NT2/D1 (cell line): Measurements from ENCODE around the gene TRIM14.

Experiments used
- DNase-seq: peaks from one replicate; pipeline ENCODE4 v3.0.0-alpha.2; 2011; ENCODE audit warnings: low read depth, low spot score
- H3K27me3 ChIP-seq: 2 replicates; pipeline ENCODE4 v1.6.0; 2011; ENCODE audit warnings: mild to moderate bottlenecking; ENCODE audit not compliant: insufficient read length, insufficient read depth
- H3K36me3 ChIP-seq: 2 replicates; pipeline ENCODE4 v1.6.1; 2011; ENCODE audit warnings: mild to moderate bottlenecking, low read length, mixed read lengths; ENCODE audit not compliant: insufficient read depth, insufficient read length
- H3K4me1 ChIP-seq: 2 replicates; pipeline ENCODE4 v1.5.1; 2011; ENCODE audit not compliant: insufficient read depth, insufficient read length
- H3K4me3 ChIP-seq: 2 replicates; pipeline ENCODE4 v1.5.1; 2011; ENCODE audit warnings: low read depth; ENCODE audit not compliant: insufficient read length
- H3K9ac ChIP-seq: 2 replicates; pipeline ENCODE4 v1.6.0; 2011; ENCODE audit warnings: low read depth; ENCODE audit not compliant: insufficient read length
- H3K9me3 ChIP-seq: 2 replicates; pipeline ENCODE4 v1.5.1; 2011; ENCODE audit warnings: mild to moderate bottlenecking, low read length; ENCODE audit not compliant: insufficient read depth
- SUZ12 ChIP-seq: IDR thresholded peaks from 2 replicates; pipeline ENCODE4 v1.6.1; 2011; ENCODE audit not compliant: insufficient read length, insufficient read depth; ENCODE audit errors: extremely low read depth
- YY1 ChIP-seq: IDR thresholded peaks from 2 replicates; pipeline ENCODE4 v1.6.1; 2011; ENCODE audit not compliant: insufficient read length, insufficient read depth
- ZNF274 ChIP-seq: IDR thresholded peaks from 2 replicates; pipeline ENCODE4 v1.6.1; 2011; ENCODE audit warnings: mild to moderate bottlenecking, low read depth, low read length

Gene TRIM14

DNA sequence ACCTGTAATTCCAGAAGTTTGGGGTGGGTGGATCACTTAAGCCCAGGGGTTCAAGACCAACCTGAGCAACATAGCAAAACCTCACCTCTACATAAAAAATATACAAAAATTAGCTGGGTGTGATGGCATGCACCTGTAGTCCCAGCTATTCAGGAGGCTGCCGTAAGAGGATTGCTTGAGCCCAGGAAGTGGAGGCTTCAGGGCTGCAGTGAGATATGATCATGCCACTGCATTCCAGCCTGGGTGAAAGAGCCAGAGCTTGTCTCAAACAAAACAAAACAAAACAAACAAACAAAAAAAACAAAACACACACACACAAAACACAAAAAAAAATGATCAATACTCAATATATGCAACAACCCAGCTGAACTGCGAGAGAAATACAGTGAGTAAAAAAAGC is 29.5 kb upstream of the TRIM14 start:
- H3K4me3 ChIP-seq: no peak overlapping the region
- no peaks in the 10 kb centered on the region for H3K27me3 ChIP-seq
- no peak for DNase-seq

DNA sequence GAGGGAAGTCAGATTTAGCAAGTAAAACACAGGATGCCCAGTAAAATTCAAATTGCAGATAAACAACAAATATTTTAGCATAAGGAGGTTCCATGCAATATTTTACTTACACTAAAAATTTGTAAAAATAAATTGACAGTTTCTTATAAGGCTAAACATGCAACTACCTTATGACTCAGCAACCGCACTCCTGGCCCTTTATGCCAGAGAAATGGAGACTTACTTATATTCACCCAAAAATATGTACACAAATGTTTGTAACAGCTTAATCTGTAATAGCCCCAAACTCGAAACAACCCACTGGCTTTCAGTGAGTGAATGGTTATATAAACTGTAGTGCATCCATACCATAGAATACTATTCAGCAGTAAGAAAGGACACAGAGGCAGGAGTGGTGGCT is 28.6 kb upstream of the TRIM14 start:
- peaks cover 19% of the 10 kb centered on the region for H3K36me3 ChIP-seq
- H3K4me1 ChIP-seq: peaks cover 5% of the 10 kb centered on the region
- no peaks in the 10 kb centered on the region for H3K27me3 ChIP-seq
- H3K9ac ChIP-seq: no peak overlapping the region
- TF ChIP-seq SUZ12: no peak
- TF ChIP-seq YY1: no peak
- TF ChIP-seq ZNF274: no peak
- H3K9me3 ChIP-seq: no peaks in the 10 kb centered on the region
- H3K4me3 ChIP-seq: no peak overlapping the region
- no peak for DNase-seq

More for the DNA sequence above, 29.5 kb upstream of the TRIM14 start:
- TF ChIP-seq ZNF274: no peak
- TF ChIP-seq YY1: no peak
- no peak for TF ChIP-seq SUZ12
- no peak overlapping the region for H3K9ac ChIP-seq
- H3K4me1 ChIP-seq: peaks cover 5% of the 10 kb centered on the region
- H3K36me3 ChIP-seq: peaks cover 19% of the 10 kb centered on the region
- H3K9me3 ChIP-seq: no peaks in the 10 kb centered on the region

- TF ChIP-seq SUZ12 (no peak), ZNF274 (no peak), YY1 (no peak)
- DNase-seq: peak; percentile 52
- no peaks in the 10 kb centered on the region for H3K9me3 ChIP-seq
- H3K27me3 ChIP-seq: no peaks in the 10 kb centered on the region
- H3K4me3 ChIP-seq: no peak overlapping the region
- H3K36me3 ChIP-seq: peaks cover 16% of the 10 kb centered on the region
- H3K4me1 ChIP-seq: peaks cover 8% of the 10 kb centered on the region
- peak overlapping the region; percentile 61 for H3K9ac ChIP-seq
These were observed 27.3 kb upstream of the TRIM14 start for GRCh38 chr9:98146101-98146991.

GRCh38 chr9:98144631-98145030 is 25.6 kb upstream of the TRIM14 start:
- Histone ChIP-seq H3K4me1 (peaks cover 8% of the 10 kb centered on the region), H3K9ac (no peak overlapping the region), H3K36me3 (peaks cover 16% of the 10 kb centered on the region), H3K9me3 (no peaks in the 10 kb centered on the region), H3K27me3 (no peaks in the 10 kb centered on the region), H3K4me3 (no peak overlapping the region)
- TF ChIP-seq ZNF274 (no peak), SUZ12 (no peak), YY1 (no peak)
- DNase-seq: no peak

DNA sequence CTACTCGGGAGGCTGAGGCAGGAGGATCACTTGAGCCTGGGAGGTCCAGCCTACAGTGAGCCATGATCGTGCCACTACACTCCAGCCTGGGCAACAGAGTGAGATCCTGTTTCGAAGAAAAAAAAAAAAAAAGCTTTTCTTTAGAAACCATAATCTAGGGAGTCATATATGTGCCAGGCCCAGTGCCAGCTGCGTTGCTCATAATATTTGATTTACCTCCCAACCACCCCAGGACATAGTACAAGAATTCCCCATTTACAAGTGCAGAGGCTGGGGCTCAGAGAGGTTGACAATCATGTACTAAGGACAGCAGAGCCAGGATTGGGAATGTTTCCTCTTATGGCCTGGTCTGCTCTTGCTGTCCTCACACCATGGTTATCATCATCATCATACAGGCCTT is 25.1 kb upstream of the TRIM14 start:
- no peak overlapping the region for H3K4me3 ChIP-seq
- peaks cover 14% of the 10 kb centered on the region for H3K36me3 ChIP-seq
- TF ChIP-seq SUZ12 (no peak), YY1 (no peak), ZNF274 (no peak)
- H3K4me1 ChIP-seq: peaks cover 8% of the 10 kb centered on the region
- H3K27me3 ChIP-seq: no peaks in the 10 kb centered on the region
- no peak overlapping the region for H3K9ac ChIP-seq
- no peak for DNase-seq
- H3K9me3 ChIP-seq: no peaks in the 10 kb centered on the region

DNA sequence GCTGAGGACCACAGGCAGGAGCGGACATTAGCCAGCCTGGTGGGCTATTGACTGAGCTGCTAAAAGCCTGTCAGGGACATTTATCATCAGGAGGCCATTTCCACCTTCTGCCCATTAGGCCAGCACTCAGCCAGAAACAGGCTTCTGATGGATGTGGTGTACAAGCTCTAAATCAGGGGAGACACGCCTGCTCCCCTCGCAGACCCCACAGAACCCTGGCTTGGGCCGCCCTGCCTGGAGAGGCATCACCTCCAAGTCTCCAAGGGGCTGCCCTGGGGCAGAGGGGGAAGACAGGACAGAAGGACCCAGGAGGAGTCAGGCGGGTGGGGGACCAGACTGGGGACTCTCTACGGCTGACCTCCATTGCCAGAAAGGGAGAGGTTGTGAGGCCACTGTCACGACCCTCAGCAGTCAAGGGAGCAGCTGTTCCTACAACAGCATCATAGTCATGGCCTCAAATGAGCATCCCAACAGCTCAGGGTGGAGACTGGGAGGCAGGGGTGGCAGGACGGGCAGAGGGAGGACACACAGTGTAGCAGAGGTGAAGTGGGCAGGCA is 24.0 kb upstream of the TRIM14 start:
- Histone ChIP-seq H3K4me3 (no peak overlapping the region), H3K9me3 (no peaks in the 10 kb centered on the region), H3K9ac (peak overlapping the region; percentile 53), H3K36me3 (peaks cover 14% of the 10 kb centered on the region), H3K4me1 (peaks cover 8% of the 10 kb centered on the region), H3K27me3 (no peaks in the 10 kb centered on the region)
- DNase-seq: no peak
- TF ChIP-seq SUZ12 (no peak), ZNF274 (no peak), YY1 (no peak)

DNA sequence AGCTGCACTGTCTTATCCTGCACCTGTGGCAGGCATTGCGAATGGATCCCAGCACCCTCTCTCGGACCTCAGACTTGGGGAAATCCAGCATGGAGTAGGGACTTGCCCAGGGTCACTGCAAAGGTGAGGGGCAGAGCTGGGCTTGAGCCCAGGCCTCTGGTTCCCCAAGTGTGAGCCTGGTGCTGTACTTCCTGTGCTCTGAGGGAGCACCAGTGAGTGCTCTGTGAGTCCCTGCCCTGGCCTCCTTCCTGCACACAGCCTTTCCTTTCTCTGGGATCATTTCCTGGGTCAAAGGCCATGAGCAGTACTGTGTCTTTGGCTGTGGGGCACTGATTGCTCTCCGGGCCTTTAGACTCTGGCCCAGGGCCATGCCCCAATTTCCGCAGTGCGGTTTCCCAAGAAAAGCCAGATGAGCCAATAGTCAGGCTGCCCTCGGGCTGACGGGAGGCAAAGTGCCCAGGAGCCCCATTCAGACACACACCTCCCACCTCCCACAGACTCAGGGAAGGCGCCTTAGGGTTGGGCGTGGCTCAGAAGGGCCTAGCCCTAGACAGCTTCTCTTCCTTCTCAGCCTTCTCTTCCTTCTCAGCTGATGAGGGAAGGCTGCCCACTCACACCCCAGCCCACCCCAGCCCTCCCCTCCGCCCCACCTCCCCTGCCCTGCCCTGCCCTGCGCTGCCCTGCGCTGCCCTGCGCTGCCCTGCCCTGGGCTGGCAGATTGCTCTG is 23.3 kb upstream of the TRIM14 start:
- DNase-seq: no peak
- Histone ChIP-seq H3K9me3 (no peaks in the 10 kb centered on the region), H3K4me3 (no peak overlapping the region), H3K27me3 (no peaks in the 10 kb centered on the region), H3K9ac (peak overlapping the region; percentile 21), H3K36me3 (peaks cover 20% of the 10 kb centered on the region), H3K4me1 (peaks cover 8% of the 10 kb centered on the region)
- TF ChIP-seq SUZ12 (no peak), YY1 (no peak), ZNF274 (no peak)
